ENCODE data around the gene TMEM108.

TMEM108 gene

GRCh38 chr3:133444423-133444774 is 406.2 kb downstream of the TMEM108 start:
- no peak for DNase-seq
- H3K9ac ChIP-seq (ENCODE audit: low read depth, low read length), result no peak overlapping the region
- no peak overlapping the region for H2AFZ ChIP-seq (ENCODE audit: low read depth, low read length)
- no peak overlapping the region for H3K27ac ChIP-seq (ENCODE audit: low read length)
- peaks cover 4% of the 10 kb centered on the region; the same call in 1 of the 2 replicates for H3K4me1 ChIP-seq (ENCODE audit: insufficient read depth, low read length)
- no peak for ATAC-seq (ENCODE audit: insufficient read depth, low read depth)
- peaks cover 5% of the 10 kb centered on the region for H3K27me3 ChIP-seq (ENCODE audit: insufficient read depth, low read length, poor library complexity)
- no peak overlapping the region for H3K4me2 ChIP-seq (ENCODE audit: insufficient read depth, low read length)
- no peak overlapping the region for H3K4me3 ChIP-seq (ENCODE audit: low read depth in 1 of 2, low read length in 2 of 2)
- no peak for TF ChIP-seq CTCF (IDR thresholded peaks at IDR 0.05; ENCODE audit: borderline replicate concordance, extremely low read depth, low read length, poor library complexity, severe bottlenecking)
- TF ChIP-seq EZH2 (IDR thresholded peaks at IDR 0.05; ENCODE audit: borderline replicate concordance, low read depth, low read length, severe bottlenecking), result no peak
- no peaks in the 10 kb centered on the region for H4K20me1 ChIP-seq (ENCODE audit: insufficient read depth, low read length)
- no peaks in the 10 kb centered on the region for H3K79me2 ChIP-seq (ENCODE audit: insufficient read depth, low read length)
- H3K9me3 ChIP-seq (ENCODE audit: insufficient read depth, low read length, severe bottlenecking), result no peaks in the 10 kb centered on the region
- H3K36me3 ChIP-seq (ENCODE audit: insufficient read depth, low read length), result no peaks in the 10 kb centered on the region

- H3K4me1 ChIP-seq (ENCODE audit: insufficient read depth, low read length), result peaks cover 4% of the 10 kb centered on the region; the same call in 1 of the 2 replicates
- no peaks in the 10 kb centered on the region for H3K79me2 ChIP-seq (ENCODE audit: insufficient read depth, low read length)
- H3K4me2 ChIP-seq (ENCODE audit: insufficient read depth, low read length), result no peak overlapping the region
- H3K9ac ChIP-seq (ENCODE audit: low read depth, low read length), result no peak overlapping the region
- no peak overlapping the region for H2AFZ ChIP-seq (ENCODE audit: low read depth, low read length)
- no peaks in the 10 kb centered on the region for H3K9me3 ChIP-seq (ENCODE audit: insufficient read depth, low read length, severe bottlenecking)
- no peaks in the 10 kb centered on the region for H4K20me1 ChIP-seq (ENCODE audit: insufficient read depth, low read length)
- DNase-seq (no peak), ATAC-seq (ENCODE audit: insufficient read depth, low read depth) (no peak)
- H3K27me3 ChIP-seq (ENCODE audit: insufficient read depth, low read length, poor library complexity), result peaks cover 5% of the 10 kb centered on the region
- no peak overlapping the region for H3K4me3 ChIP-seq (ENCODE audit: low read depth in 1 of 2, low read length in 2 of 2)
- no peak for TF ChIP-seq CTCF (IDR thresholded peaks at IDR 0.05; ENCODE audit: borderline replicate concordance, extremely low read depth, low read length, poor library complexity, severe bottlenecking)
- TF ChIP-seq EZH2 (IDR thresholded peaks at IDR 0.05; ENCODE audit: borderline replicate concordance, low read depth, low read length, severe bottlenecking), result no peak
- no peaks in the 10 kb centered on the region for H3K36me3 ChIP-seq (ENCODE audit: insufficient read depth, low read length)
- no peak overlapping the region for H3K27ac ChIP-seq (ENCODE audit: low read length)
Measured at GRCh38 chr3:133445108-133445507, 406.9 kb downstream of the TMEM108 start.

Data from DND-41 (cell line).